ENCODE data around the gene FGFBP2.

FGFBP2 gene

GRCh38 chr4:15944895-15945294 lies 18.1 kb downstream of the FGFBP2 start:
- Histone ChIP-seq H3K4me3 (no peak overlapping the region), H3K27ac (no peak overlapping the region)
- no peak for TF ChIP-seq CTCF (IDR thresholded peaks at IDR 0.05)
- DNase-seq (ENCODE audit: low spot score) = no peak

GRCh38 chr4:15942283-15942682 lies 20.7 kb downstream of the FGFBP2 start:
- Histone ChIP-seq H3K4me3 (no peak overlapping the region), H3K27ac (no peak overlapping the region)
- no peak for TF ChIP-seq CTCF (IDR thresholded peaks at IDR 0.05)
- DNase-seq (ENCODE audit: low spot score) = no peak

GRCh38 chr4:15938640-15939039 lies 24.3 kb downstream of the FGFBP2 start, which contains the start of gene FGFBP1:
FGFBP1 (minus strand) TSS chr4:15938740; CDS start chr4:15936632, 2,108 bp downstream.
- no peak for TF ChIP-seq CTCF (IDR thresholded peaks at IDR 0.05)
- Histone ChIP-seq H3K4me3 (no peak within 1 kb of the TSS), H3K27ac (no peak within 1 kb of the TSS)
- DNase-seq (ENCODE audit: low spot score) = no peak

- TF ChIP-seq CTCF (IDR thresholded peaks at IDR 0.05) = no peak
- no peak for DNase-seq (ENCODE audit: low spot score)
- no peak overlapping the region for H3K4me3 ChIP-seq
- H3K27ac ChIP-seq = no peak overlapping the region
Measured at GRCh38 chr4:15938182-15938581, 24.8 kb downstream of the FGFBP2 start.

GRCh38 chr4:15936495-15936894 lies 26.5 kb downstream of the FGFBP2 start:
- DNase-seq (ENCODE audit: low spot score) = no peak
- Histone ChIP-seq H3K4me3 (no peak overlapping the region), H3K27ac (no peak overlapping the region)
- TF ChIP-seq CTCF (IDR thresholded peaks at IDR 0.05) = no peak

GRCh38 chr4:15935504-15936402 lies 27.2 kb downstream of the FGFBP2 start:
- no peak for TF ChIP-seq CTCF (IDR thresholded peaks at IDR 0.05)
- DNase-seq (ENCODE audit: low spot score) = no peak
- Histone ChIP-seq H3K4me3 (peak overlapping the region; percentile 4), H3K27ac (no peak overlapping the region)

- no peak for DNase-seq (ENCODE audit: low spot score)
- no peak for TF ChIP-seq CTCF (IDR thresholded peaks at IDR 0.05)
- no peak overlapping the region for H3K27ac ChIP-seq
Measured at GRCh38 chr4:15934259-15934658, 28.7 kb downstream of the FGFBP2 start.

More at GRCh38 chr4:15934259-15934658, 28.7 kb downstream of the FGFBP2 start:
- no peak overlapping the region for H3K4me3 ChIP-seq

Data from coronary artery (tissue), 2 donors.